Measurements from ENCODE around the gene FGF4. TPM values are rescaled to one million over a fixed set of nuclear protein-coding genes. Genes with fewer than 3 reads are reported as not detected.

The FGF4 gene
- total RNA-seq, 1 experiment from 2014 or later, result not detected

GRCh38 chr11:69797156-69797555, 22.0 kb upstream of the FGF4 start:
- RAD21 ChIA-PET (ENCODE audit: low non-redundant PET in 1 of 2, low total read pairs in 2 of 2, uncharacterized antibody in 2 of 2, unreplicated experiment in 2 of 2), result interaction anchor here in 1 of 2 experiments (0.7 kb wide), 1 partner anchor 12 kb away, joined by 4 read pairs; no protein-coding TSS in a partner anchor

DNA sequence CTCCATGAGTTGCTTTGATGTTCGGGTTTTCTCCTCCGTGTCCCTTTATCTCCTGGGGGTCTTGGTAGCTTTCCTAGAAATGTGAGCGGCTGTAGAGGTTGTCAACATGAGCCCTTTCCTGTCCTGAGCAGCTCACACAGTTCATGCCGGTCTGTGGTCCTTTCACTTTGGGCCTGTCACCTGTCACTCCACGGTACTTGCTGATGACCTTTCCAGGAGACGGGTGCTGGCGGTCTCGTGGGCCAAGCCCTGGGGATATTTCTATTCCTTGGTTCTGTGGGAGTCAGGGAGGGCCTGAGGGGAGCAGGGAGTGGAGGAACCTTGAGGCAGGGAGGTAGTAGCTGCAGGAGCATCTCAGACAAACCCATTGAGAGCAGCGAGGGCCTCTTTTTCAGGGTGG, 20.9 kb upstream of the FGF4 start:
- CTCF ChIA-PET, result no interaction called here
- TF ChIP-seq, protein P1, sequence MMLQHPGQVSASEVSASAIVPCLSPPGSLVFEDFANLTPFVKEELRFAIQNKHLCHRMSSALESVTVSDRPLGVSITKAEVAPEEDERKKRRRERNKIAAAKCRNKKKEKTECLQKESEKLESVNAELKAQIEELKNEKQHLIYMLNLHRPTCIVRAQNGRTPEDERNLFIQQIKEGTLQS (IDR thresholded peaks at IDR 0.05), result no peak
- no peak for TF ChIP-seq TCF7L2 (IDR thresholded peaks at IDR 0.05; ENCODE audit: borderline replicate concordance, extremely low read depth, insufficient read depth, insufficient read length)
- no peak for TF ChIP-seq CBX3 (IDR thresholded peaks at IDR 0.05; ENCODE audit: low read depth)
- TF ChIP-seq, protein P2, sequence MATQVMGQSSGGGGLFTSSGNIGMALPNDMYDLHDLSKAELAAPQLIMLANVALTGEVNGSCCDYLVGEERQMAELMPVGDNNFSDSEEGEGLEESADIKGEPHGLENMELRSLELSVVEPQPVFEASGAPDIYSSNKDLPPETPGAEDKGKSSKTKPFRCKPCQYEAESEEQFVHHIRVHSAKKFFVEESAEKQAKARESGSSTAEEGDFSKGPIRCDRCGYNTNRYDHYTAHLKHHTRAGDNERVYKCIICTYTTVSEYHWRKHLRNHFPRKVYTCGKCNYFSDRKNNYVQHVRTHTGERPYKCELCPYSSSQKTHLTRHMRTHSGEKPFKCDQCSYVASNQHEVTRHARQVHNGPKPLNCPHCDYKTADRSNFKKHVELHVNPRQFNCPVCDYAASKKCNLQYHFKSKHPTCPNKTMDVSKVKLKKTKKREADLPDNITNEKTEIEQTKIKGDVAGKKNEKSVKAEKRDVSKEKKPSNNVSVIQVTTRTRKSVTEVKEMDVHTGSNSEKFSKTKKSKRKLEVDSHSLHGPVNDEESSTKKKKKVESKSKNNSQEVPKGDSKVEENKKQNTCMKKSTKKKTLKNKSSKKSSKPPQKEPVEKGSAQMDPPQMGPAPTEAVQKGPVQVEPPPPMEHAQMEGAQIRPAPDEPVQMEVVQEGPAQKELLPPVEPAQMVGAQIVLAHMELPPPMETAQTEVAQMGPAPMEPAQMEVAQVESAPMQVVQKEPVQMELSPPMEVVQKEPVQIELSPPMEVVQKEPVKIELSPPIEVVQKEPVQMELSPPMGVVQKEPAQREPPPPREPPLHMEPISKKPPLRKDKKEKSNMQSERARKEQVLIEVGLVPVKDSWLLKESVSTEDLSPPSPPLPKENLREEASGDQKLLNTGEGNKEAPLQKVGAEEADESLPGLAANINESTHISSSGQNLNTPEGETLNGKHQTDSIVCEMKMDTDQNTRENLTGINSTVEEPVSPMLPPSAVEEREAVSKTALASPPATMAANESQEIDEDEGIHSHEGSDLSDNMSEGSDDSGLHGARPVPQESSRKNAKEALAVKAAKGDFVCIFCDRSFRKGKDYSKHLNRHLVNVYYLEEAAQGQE (IDR thresholded peaks at IDR 0.05; ENCODE audit: low read depth), result no peak
- no peak for TF ChIP-seq CTCF (IDR thresholded peaks at IDR 0.05 in 2 of 3, conservative IDR thresholded peaks at IDR 0.05 in 1 of 3; ENCODE audit: borderline replicate concordance in 1 of 3, insufficient read depth in 1 of 3, low read depth in 2 of 3, low read length in 2 of 3)
- TF ChIP-seq POLR2A (IDR thresholded peaks at IDR 0.05; ENCODE audit: borderline replicate concordance, extremely low read depth, insufficient read depth, insufficient read length), result no peak

More at GRCh38 chr11:69797156-69797555, 22.0 kb upstream of the FGF4 start:
- no TSS peak for BruUV-seq (replicated peaks)
- Histone ChIP-seq H3K9me2 (ENCODE audit: insufficient read depth) (no peaks in the 10 kb centered on the region), H3K79me2 (ENCODE audit: insufficient read depth, low read length) (no peaks in the 10 kb centered on the region), H4K20me1 (ENCODE audit: insufficient read depth) (no peaks in the 10 kb centered on the region), H3K36me3 (ENCODE audit: control insufficient read depth in 1 of 2, insufficient read depth in 2 of 2, low read length in 2 of 2) (no peaks in the 10 kb centered on the region), H3K9ac (ENCODE audit: low read length) (no peak overlapping the region), H3K4me3 (replicated peaks in 1 of 2; ENCODE audit: low read depth in 1 of 2, low read length in 2 of 2) (no peak overlapping the region), H3K27ac (ENCODE audit: low read depth, low read length) (no peak overlapping the region), H2AFZ (ENCODE audit: low read depth, low read length, poor library complexity, severe bottlenecking) (no peak overlapping the region), H3K4me2 (ENCODE audit: low read length) (no peak overlapping the region), H3K9me3 (ENCODE audit: control insufficient read depth in 1 of 2, insufficient read depth in 1 of 2, low read depth in 1 of 2, low read length in 2 of 2) (no peaks in the 10 kb centered on the region), H3K4me1 (ENCODE audit: control insufficient read depth in 1 of 2, insufficient read depth in 2 of 2, low read length in 2 of 2) (peaks cover 2 to 19% of the 10 kb centered on the region in 2 experiments; a peak in 3 of 4 replicates), H3K27me3 (ENCODE audit: insufficient read depth, low read length) (no peaks in the 10 kb centered on the region)
- ChIA-PET CTCF (interaction anchor here (0.6 kb wide), 1 partner anchor 90 kb away, joined by 4 read pairs; no protein-coding TSS in a partner anchor), POLR2A (no interaction called here)
- ATAC-seq, result no peak
- intact Hi-C loops (cut with micrococcal nuclease), result no loop called here
- no peak for DNase-seq (ENCODE audit: low read depth, low spot score)
- peak in 1 of 3 experiments; percentile 26; a peak in 1 of 6 replicates for TF ChIP-seq CTCF (IDR thresholded peaks at IDR 0.05 in 2 of 3, conservative IDR thresholded peaks at IDR 0.05 in 1 of 3; ENCODE audit: borderline replicate concordance in 1 of 3, insufficient read depth in 1 of 3, low read depth in 2 of 3, low read length in 2 of 3)
- TF ChIP-seq CEBPB (IDR thresholded peaks at IDR 0.05; ENCODE audit: low read depth), result no peak
- TF ChIP-seq RAD21 (IDR thresholded peaks at IDR 0.05; ENCODE audit: low read depth), result peak; percentile 57

More for the DNA sequence above, 20.9 kb upstream of the FGF4 start:
- Histone ChIP-seq H3K79me2 (ENCODE audit: insufficient read depth, low read length) (no peaks in the 10 kb centered on the region), H3K4me3 (replicated peaks in 1 of 2; ENCODE audit: low read depth in 1 of 2, low read length in 2 of 2) (no peak overlapping the region), H2AFZ (ENCODE audit: low read depth, low read length, poor library complexity, severe bottlenecking) (no peak overlapping the region), H3K9me3 (ENCODE audit: control insufficient read depth in 1 of 2, insufficient read depth in 1 of 2, low read depth in 1 of 2, low read length in 2 of 2) (no peaks in the 10 kb centered on the region), H4K20me1 (ENCODE audit: insufficient read depth) (no peaks in the 10 kb centered on the region), H3K27me3 (ENCODE audit: insufficient read depth, low read length) (no peaks in the 10 kb centered on the region), H3K27ac (ENCODE audit: low read depth, low read length) (no peak overlapping the region), H3K36me3 (ENCODE audit: control insufficient read depth in 1 of 2, insufficient read depth in 2 of 2, low read length in 2 of 2) (no peaks in the 10 kb centered on the region), H3K9me2 (ENCODE audit: insufficient read depth) (no peaks in the 10 kb centered on the region), H3K4me2 (ENCODE audit: low read length) (no peak overlapping the region), H3K4me1 (ENCODE audit: control insufficient read depth in 1 of 2, insufficient read depth in 2 of 2, low read length in 2 of 2) (peaks cover 4 to 22% of the 10 kb centered on the region in 2 experiments), H3K9ac (ENCODE audit: low read length) (no peak overlapping the region)
- intact Hi-C loops (cut with micrococcal nuclease), result no loop called here
- no peak for DNase-seq (ENCODE audit: low read depth, low spot score)
- BruUV-seq (replicated peaks), result no TSS peak
- no peak for ATAC-seq
- RAD21 ChIA-PET (ENCODE audit: low non-redundant PET in 1 of 2, low total read pairs in 2 of 2, uncharacterized antibody in 2 of 2, unreplicated experiment in 2 of 2), result no interaction called here
- POLR2A ChIA-PET, result no interaction called here

All from HCT116 (cell line).